ENCODE measurements around the gene PCDHGB5.
A peak's percentile ranks its signal among the peaks of the same experiment; 100 is the strongest.
"Not testable (repeated sequence)": the region's sequence is repeated elsewhere in the genome, so short reads cannot be mapped to it uniquely, and the experiment has no call there.

The PCDHGB5 gene

GRCh38 chr5:141363952-141364660, 33.6 kb upstream of the PCDHGB5 start, which contains the start of gene PCDHGA5:
PCDHGA5 (plus strand) TSS chr5:141364162; CDS start chr5:141364331, 169 bp downstream.
- no peak within 1 kb of the TSS for H3K27ac ChIP-seq (ENCODE audit: low read length)
- no peaks in the 10 kb centered on the region for H3K27me3 ChIP-seq (ENCODE audit: insufficient read depth, low read length)
- H3K4me3 ChIP-seq (ENCODE audit: low read length): 0 out of 2 replicates have a peak within 1 kb of the TSS, but pooled peaks have one; percentile 23
- no peaks in the 10 kb centered on the region; the same call in 1 of the 2 replicates for H3K36me3 ChIP-seq (ENCODE audit: insufficient read depth, low read depth, low read length)
- H3K4me1 ChIP-seq (ENCODE audit: insufficient read depth, low read length): no peaks in the 10 kb centered on the region
- peaks cover 68% of the 10 kb centered on the region for H3K9me3 ChIP-seq (ENCODE audit: insufficient read depth, low read depth, low read length)
- no peak within 1 kb of the TSS for H3K9ac ChIP-seq (ENCODE audit: low read depth, low read length)

GRCh38 chr5:141366016-141366896, 31.5 kb upstream of the PCDHGB5 start:
- Histone ChIP-seq H3K9ac (ENCODE audit: low read depth, low read length) (no peak overlapping the region), H3K4me3 (ENCODE audit: low read length) (no peak overlapping the region), H3K9me3 (ENCODE audit: insufficient read depth, low read depth, low read length) (peaks cover 69% of the 10 kb centered on the region), H3K27me3 (ENCODE audit: insufficient read depth, low read length) (no peaks in the 10 kb centered on the region), H3K4me1 (ENCODE audit: insufficient read depth, low read length) (no peaks in the 10 kb centered on the region), H3K27ac (ENCODE audit: low read length) (no peak overlapping the region), H3K36me3 (ENCODE audit: insufficient read depth, low read depth, low read length) (no peaks in the 10 kb centered on the region; the same call in 1 of the 2 replicates)

- Histone ChIP-seq H3K36me3 (ENCODE audit: insufficient read depth, low read depth, low read length) (no peaks in the 10 kb centered on the region; the same call in 1 of the 2 replicates), H3K9ac (ENCODE audit: low read depth, low read length) (no peak within 1 kb of the TSS), H3K4me1 (ENCODE audit: insufficient read depth, low read length) (no peaks in the 10 kb centered on the region), H3K9me3 (ENCODE audit: insufficient read depth, low read depth, low read length) (peaks cover 73% of the 10 kb centered on the region), H3K27me3 (ENCODE audit: insufficient read depth, low read length) (no peaks in the 10 kb centered on the region), H3K27ac (ENCODE audit: low read length) (no peak within 1 kb of the TSS), H3K4me3 (ENCODE audit: low read length) (no peak within 1 kb of the TSS; the same call in 1 of the 2 replicates)
These were observed 27.5 kb upstream of the PCDHGB5 start, which contains the start of gene PCDHGB3 for GRCh38 chr5:141369994-141370848. PCDHGB3 (plus strand) TSS chr5:141370242; CDS start chr5:141370395, 153 bp downstream.

- H3K9me3 ChIP-seq (ENCODE audit: insufficient read depth, low read depth, low read length): peaks cover 67% of the 10 kb centered on the region
- H3K4me1 ChIP-seq (ENCODE audit: insufficient read depth, low read length): no peaks in the 10 kb centered on the region
- no peaks in the 10 kb centered on the region for H3K36me3 ChIP-seq (ENCODE audit: insufficient read depth, low read depth, low read length)
- H3K4me3 ChIP-seq (ENCODE audit: low read length): no peak overlapping the region; the same call in 1 of the 2 replicates
- H3K9ac ChIP-seq (ENCODE audit: low read depth, low read length): no peak overlapping the region
- no peak overlapping the region for H3K27ac ChIP-seq (ENCODE audit: low read length)
- no peaks in the 10 kb centered on the region for H3K27me3 ChIP-seq (ENCODE audit: insufficient read depth, low read length)
These were observed 25.9 kb upstream of the PCDHGB5 start for GRCh38 chr5:141371572-141372475.

- H3K27ac ChIP-seq (ENCODE audit: low read length): no peak within 1 kb of the TSS
- H3K4me1 ChIP-seq (ENCODE audit: insufficient read depth, low read length): no peaks in the 10 kb centered on the region
- H3K9ac ChIP-seq (ENCODE audit: low read depth, low read length): no peak within 1 kb of the TSS
- H3K27me3 ChIP-seq (ENCODE audit: insufficient read depth, low read length): no peaks in the 10 kb centered on the region
- no peaks in the 10 kb centered on the region for H3K36me3 ChIP-seq (ENCODE audit: insufficient read depth, low read depth, low read length)
- H3K9me3 ChIP-seq (ENCODE audit: insufficient read depth, low read depth, low read length): peaks cover 74% of the 10 kb centered on the region
- H3K4me3 ChIP-seq (ENCODE audit: low read length): no peak within 1 kb of the TSS
These were observed 24.0 kb upstream of the PCDHGB5 start, which contains the start of gene PCDHGA6 for GRCh38 chr5:141373673-141374317. PCDHGA6 (plus strand) TSS chr5:141373891; CDS start chr5:141374084, 193 bp downstream.

GRCh38 chr5:141374627-141375026, 23.1 kb upstream of the PCDHGB5 start:
- H3K27me3 ChIP-seq (ENCODE audit: insufficient read depth, low read length): no peaks in the 10 kb centered on the region
- no peaks in the 10 kb centered on the region for H3K36me3 ChIP-seq (ENCODE audit: insufficient read depth, low read depth, low read length)
- peaks cover 76% of the 10 kb centered on the region for H3K9me3 ChIP-seq (ENCODE audit: insufficient read depth, low read depth, low read length)

GRCh38 chr5:141375444-141376155, 22.1 kb upstream of the PCDHGB5 start:
- H3K4me1 ChIP-seq (ENCODE audit: insufficient read depth, low read length); H3K36me3 ChIP-seq (ENCODE audit: insufficient read depth, low read depth, low read length); H3K27me3 ChIP-seq (ENCODE audit: insufficient read depth, low read length); H3K9ac ChIP-seq (ENCODE audit: low read depth, low read length); H3K4me3 ChIP-seq (ENCODE audit: low read length); H3K27ac ChIP-seq (ENCODE audit: low read length): not testable (repeated sequence)
- H3K9me3 ChIP-seq (ENCODE audit: insufficient read depth, low read depth, low read length): peaks cover 67% of the 10 kb centered on the region

More at GRCh38 chr5:141374627-141375026, 23.1 kb upstream of the PCDHGB5 start:
- no peak overlapping the region for H3K4me3 ChIP-seq (ENCODE audit: low read length)
- no peak overlapping the region for H3K27ac ChIP-seq (ENCODE audit: low read length)
- no peak overlapping the region for H3K9ac ChIP-seq (ENCODE audit: low read depth, low read length)
- H3K4me1 ChIP-seq (ENCODE audit: insufficient read depth, low read length): no peaks in the 10 kb centered on the region

GRCh38 chr5:141382469-141383294, 15.1 kb upstream of the PCDHGB5 start, which contains the start of gene PCDHGA7:
PCDHGA7 (plus strand) TSS chr5:141382742; CDS start chr5:141382900, 158 bp downstream.
- Histone ChIP-seq H3K36me3 (ENCODE audit: insufficient read depth, low read depth, low read length) (no peaks in the 10 kb centered on the region), H3K4me1 (ENCODE audit: insufficient read depth, low read length) (no peaks in the 10 kb centered on the region), H3K27me3 (ENCODE audit: insufficient read depth, low read length) (no peaks in the 10 kb centered on the region), H3K9me3 (ENCODE audit: insufficient read depth, low read depth, low read length) (peaks cover 54% of the 10 kb centered on the region), H3K9ac (ENCODE audit: low read depth, low read length) (no peak within 1 kb of the TSS), H3K27ac (ENCODE audit: low read length) (no peak within 1 kb of the TSS), H3K4me3 (ENCODE audit: low read length) (no peak within 1 kb of the TSS)

GRCh38 chr5:141383345-141383744, 14.4 kb upstream of the PCDHGB5 start:
- Histone ChIP-seq H3K4me3 (ENCODE audit: low read length) (no peak overlapping the region), H3K27me3 (ENCODE audit: insufficient read depth, low read length) (no peaks in the 10 kb centered on the region), H3K4me1 (ENCODE audit: insufficient read depth, low read length) (no peaks in the 10 kb centered on the region), H3K27ac (ENCODE audit: low read length) (no peak overlapping the region), H3K9me3 (ENCODE audit: insufficient read depth, low read depth, low read length) (peaks cover 57% of the 10 kb centered on the region), H3K36me3 (ENCODE audit: insufficient read depth, low read depth, low read length) (no peaks in the 10 kb centered on the region), H3K9ac (ENCODE audit: low read depth, low read length) (no peak overlapping the region)
